ENCODE data around the gene LACTB.

LACTB gene

DNA sequence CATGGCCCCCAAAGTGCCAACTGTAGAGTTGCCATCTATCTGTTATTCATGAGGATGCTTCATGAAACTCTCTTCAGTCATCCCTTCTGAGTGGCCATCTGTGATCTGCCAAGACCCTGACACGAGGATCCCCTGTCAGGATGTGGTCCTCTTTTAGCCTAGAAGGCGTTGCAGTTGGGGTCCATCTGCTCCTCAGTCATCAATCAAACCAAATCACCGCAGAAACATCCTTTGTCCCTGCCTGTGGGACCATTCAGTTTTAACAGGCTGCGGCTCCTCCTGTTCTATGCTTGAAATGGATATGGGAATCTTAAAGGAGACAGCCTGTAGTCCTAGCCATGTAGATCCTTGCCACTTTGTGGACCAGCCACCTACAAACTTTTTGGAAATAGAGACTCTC lies 41.6 kb downstream of the LACTB start (continued):
- TF ChIP-seq ZNF394 (tag by site-specific recombination; IDR thresholded peaks at IDR 0.05; ENCODE audit: borderline replicate concordance) = no peak

DNA sequence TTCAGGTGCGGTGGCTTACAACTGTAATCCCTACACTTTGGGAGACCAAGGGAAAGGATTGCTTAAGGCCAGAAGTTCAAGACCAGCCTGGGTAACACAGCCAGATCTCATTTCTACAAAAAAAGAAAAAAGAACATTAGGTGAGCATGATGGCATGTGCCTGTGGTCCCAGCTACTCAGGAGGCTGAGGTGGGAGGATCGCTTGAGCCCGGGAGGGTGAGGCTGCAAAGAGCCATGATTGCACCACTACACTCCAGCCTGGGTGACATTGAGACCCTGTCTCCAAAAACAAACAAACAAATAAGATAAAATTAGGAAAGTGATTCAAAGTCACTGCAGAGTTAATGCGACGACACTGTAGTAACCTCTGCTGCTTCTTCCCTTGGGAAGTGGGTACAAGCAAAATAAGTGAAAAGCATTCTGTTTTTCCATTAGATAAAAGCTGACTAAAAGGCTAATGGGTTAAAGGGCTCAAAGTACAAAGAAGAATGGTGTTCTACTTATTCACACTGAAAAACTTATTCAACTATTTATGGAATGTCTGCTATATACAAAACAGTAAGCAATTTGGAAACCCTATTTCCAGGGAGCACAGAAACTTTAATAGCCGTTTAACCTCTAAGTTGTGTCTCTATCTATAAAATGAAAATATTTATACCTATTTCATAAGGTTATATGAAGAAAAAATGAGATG lies 43.7 kb downstream of the LACTB start:
- Histone ChIP-seq H3K4me3 (ENCODE audit: low read depth, low read length) (no peak overlapping the region), H3K27ac (ENCODE audit: extremely low read depth, low read depth, low read length) (no peak overlapping the region), H3K9me3 (ENCODE audit: control insufficient read depth, insufficient read depth, low read depth, low read length) (no peaks in the 10 kb centered on the region), H3K36me3 (ENCODE audit: control insufficient read depth in 2 of 2, insufficient read depth in 1 of 2, low read length in 2 of 2) (no peaks in the 10 kb centered on the region), H3K4me1 (ENCODE audit: control insufficient read depth, insufficient read depth, low read length) (no peaks in the 10 kb centered on the region)
- TF ChIP-seq BCL6B (tag by site-specific recombination; IDR thresholded peaks at IDR 0.05) (no peak), ZNF221 (tag by site-specific recombination; IDR thresholded peaks at IDR 0.05; ENCODE audit: borderline replicate concordance) (no peak), ZNF792 (tag by site-specific recombination; IDR thresholded peaks at IDR 0.05) (no peak), ZNF791 (tag by site-specific recombination; IDR thresholded peaks at IDR 0.05) (no peak), ZNF138 (tag by site-specific recombination; IDR thresholded peaks at IDR 0.05; ENCODE audit: borderline replicate concordance) (no peak), ZNF776 (tag by site-specific recombination; IDR thresholded peaks at IDR 0.05; ENCODE audit: borderline replicate concordance) (no peak), ZNF658 (tag by site-specific recombination; IDR thresholded peaks at IDR 0.05) (no peak), ZNF843 (tag by site-specific recombination; IDR thresholded peaks at IDR 0.05) (no peak), PATZ1 (tag by site-specific recombination; IDR thresholded peaks at IDR 0.05) (no peak), ZNF121 (tag by site-specific recombination; IDR thresholded peaks at IDR 0.05) (no peak), SP3 (tag by site-specific recombination; IDR thresholded peaks at IDR 0.05) (no peak), ZNF169 (tag by site-specific recombination; IDR thresholded peaks at IDR 0.05) (no peak)
- ChIA-PET POLR2A (interaction anchor here (2.2 kb wide), 1 partner anchor 8 kb away, joined by 5 read pairs; the partner anchor contains the start of gene RPS27L), CTCF (no interaction called here)

DNA sequence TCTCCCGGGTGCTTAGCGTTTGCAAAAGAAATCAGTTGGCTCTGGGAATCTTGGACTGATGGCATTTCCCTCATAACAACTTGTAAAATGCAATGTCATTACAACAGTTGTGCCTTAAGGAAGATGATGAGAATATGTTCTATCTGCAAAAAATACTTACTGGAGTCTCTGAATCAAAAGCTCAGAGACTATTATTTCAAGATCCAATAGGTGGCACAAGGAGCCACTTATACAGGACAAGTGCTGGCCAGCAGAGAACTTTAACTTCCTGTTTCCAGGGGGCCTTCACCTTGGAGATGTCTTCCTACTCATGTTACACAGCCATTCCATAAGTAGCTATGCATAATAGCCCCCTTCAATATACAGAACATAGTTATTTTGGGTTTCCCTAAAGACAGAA lies 44.6 kb downstream of the LACTB start:
- no peaks in the 10 kb centered on the region for H3K36me3 ChIP-seq (ENCODE audit: control insufficient read depth in 2 of 2, insufficient read depth in 1 of 2, low read length in 2 of 2)
- POLR2A ChIA-PET = interaction anchor here (2.2 kb wide), 1 partner anchor 9 kb away, joined by 5 read pairs; the partner anchor contains the start of gene RPS27L
- H3K27ac ChIP-seq (ENCODE audit: extremely low read depth, low read depth, low read length) = no peak overlapping the region
- TF ChIP-seq ZNF202 (tag by site-specific recombination; IDR thresholded peaks at IDR 0.05; ENCODE audit: borderline replicate concordance) = no peak
- no peak for TF ChIP-seq ZFP3 (tag by site-specific recombination; IDR thresholded peaks at IDR 0.05; ENCODE audit: low read depth)
- TF ChIP-seq ZNF561 (tag by site-specific recombination; IDR thresholded peaks at IDR 0.05; ENCODE audit: borderline replicate concordance) = no peak
- TF ChIP-seq HIC1 (tag by site-specific recombination; IDR thresholded peaks at IDR 0.05) = no peak
- no peak for TF ChIP-seq ZNF16 (tag by site-specific recombination; IDR thresholded peaks at IDR 0.05; ENCODE audit: low read depth)
- TF ChIP-seq ZNF292 (tag by site-specific recombination; IDR thresholded peaks at IDR 0.05; ENCODE audit: borderline replicate concordance, low read depth) = no peak
- TF ChIP-seq ZNF610 (tag by site-specific recombination; IDR thresholded peaks at IDR 0.05; ENCODE audit: borderline replicate concordance) = no peak
- TF ChIP-seq GLIS1 (tag by site-specific recombination; IDR thresholded peaks at IDR 0.05) = peak; percentile 34
- peak; percentile 91 for TF ChIP-seq ZNF133 (tag by site-specific recombination; IDR thresholded peaks at IDR 0.05)
- no peak for TF ChIP-seq KLF17 (tag by site-specific recombination; IDR thresholded peaks at IDR 0.05)
- H3K4me1 ChIP-seq (ENCODE audit: control insufficient read depth, insufficient read depth, low read length) = no peaks in the 10 kb centered on the region
- H3K4me3 ChIP-seq (ENCODE audit: low read depth, low read length) = no peak overlapping the region
- no peaks in the 10 kb centered on the region for H3K9me3 ChIP-seq (ENCODE audit: control insufficient read depth, insufficient read depth, low read depth, low read length)
- CTCF ChIA-PET = interaction anchor here (0.6 to 1.2 kb wide), 3 partner anchors 12 to 77 kb away, joined by 4 read pairs; no protein-coding TSS in a partner anchor
